CD14-positive monocyte (primary cell): ENCODE data around the gene MBOAT7. TPM values are rescaled to one million over a fixed set of nuclear protein-coding genes. Genes with fewer than 3 reads are reported as not detected.

Experiments used
- DNase-seq, 3 donors: peaks; one replicate each; pipeline ENCODE4 v3.0.0-alpha.2; 2011 to 2022
- H2AFZ ChIP-seq: 2 replicates; pipeline ENCODE4 v1.6.0; 2012; ENCODE audit warnings: mild to moderate bottlenecking, low read depth, low read length, inconsistent platforms; ENCODE audit not compliant: insufficient read depth, poor library complexity, severe bottlenecking
- H3K27ac ChIP-seq, 2 donors: 1 replicate in 1 of 2; 2 replicates in 1 of 2; pipeline ENCODE4 v1.5.1; 2012 to 2013; ENCODE audit warnings: low read length in 2 of 2, control low read depth in 1 of 2, inconsistent platforms in 1 of 2, low read depth in 1 of 2, mild to moderate bottlenecking in 1 of 2
- H3K27me3 ChIP-seq, 2 donors: one replicate each; pipeline versions ENCODE4 v1.6.0 to v1.6.1; 2011 to 2013; ENCODE audit warnings: low read length in 2 of 2; ENCODE audit not compliant: control insufficient read depth in 2 of 2, insufficient read depth in 2 of 2
- H3K36me3 ChIP-seq, 2 donors: replicated peaks in 1 of 2; 1 replicate in 1 of 2; 2 replicates in 1 of 2; pipeline versions ENCODE4 v1.5.1 to v1.6.1; 2012 to 2013; ENCODE audit warnings: low read length in 2 of 2, control low read depth in 1 of 2, inconsistent platforms in 1 of 2, mild to moderate bottlenecking in 1 of 2; ENCODE audit not compliant: insufficient read depth in 2 of 2, control insufficient read depth in 1 of 2
- H3K4me1 ChIP-seq, 2 donors: 1 replicate in 1 of 2; 2 replicates in 1 of 2; pipeline versions ENCODE4 v1.5.1 to v1.6.1; 2012 to 2013; ENCODE audit warnings: low read length in 2 of 2, control low read depth in 1 of 2, inconsistent platforms in 1 of 2, mild to moderate bottlenecking in 1 of 2, moderate library complexity in 1 of 2; ENCODE audit not compliant: insufficient read depth in 2 of 2, control insufficient read depth in 1 of 2
- H3K4me2 ChIP-seq: replicated peaks from 2 replicates; pipeline ENCODE3; 2012; ENCODE audit warnings: low read length, moderate library complexity, mild to moderate bottlenecking; ENCODE audit not compliant: poor library complexity, severe bottlenecking; ENCODE audit errors: extremely low read depth
- H3K4me3 ChIP-seq, 3 experiments: fragments of 200-600 bp in 1 of 3; sonication (generic) in 1 of 3; replicated peaks in 1 of 3; 1 replicate in 2 of 3; 2 replicates in 1 of 3; pipeline ENCODE4 v1.5.1; 2011 to 2013; ENCODE audit warnings: low read length in 3 of 3, mild to moderate bottlenecking in 3 of 3, control low read depth in 2 of 3, low read depth in 2 of 3, inconsistent platforms in 1 of 3, moderate library complexity in 1 of 3
- H3K79me2 ChIP-seq: 2 replicates; pipeline ENCODE4 v1.6.0; 2012; ENCODE audit warnings: mild to moderate bottlenecking, control low read depth, inconsistent platforms, low read length, moderate library complexity; ENCODE audit not compliant: insufficient read depth
- H3K9ac ChIP-seq: 2 replicates; pipeline ENCODE4 v1.6.0; 2017; ENCODE audit warnings: low read length, mild to moderate bottlenecking; ENCODE audit not compliant: insufficient read depth, poor library complexity, severe bottlenecking
- H3K9me3 ChIP-seq, 2 donors: replicated peaks in 1 of 2; 1 replicate in 1 of 2; 2 replicates in 1 of 2; pipeline versions ENCODE4 v1.5.1 to v1.6.1; 2012 to 2013; ENCODE audit warnings: low read length in 2 of 2, control low read depth in 1 of 2; ENCODE audit not compliant: control insufficient read depth in 1 of 2, insufficient read depth in 1 of 2
- H4K20me1 ChIP-seq: 2 replicates; pipeline ENCODE4 v1.6.0; 2012; ENCODE audit warnings: mild to moderate bottlenecking, low read length, control low read depth, moderate library complexity; ENCODE audit not compliant: insufficient read depth
- H3K27ac Mint-ChIP-seq, 7 donors: one replicate each; pipeline ENCODE4 v1.8.0; 2020; ENCODE audit warnings: mild to moderate bottlenecking in 7 of 7, mixed read lengths in 7 of 7, moderate library complexity in 6 of 7, inconsistent platforms in 2 of 7
- H3K27me3 Mint-ChIP-seq, 3 donors: one replicate each; pipeline ENCODE4 v1.8.0; 2021 to 2022; ENCODE audit warnings: low read depth in 3 of 3, mild to moderate bottlenecking in 3 of 3, mixed read lengths in 3 of 3, moderate library complexity in 3 of 3, inconsistent platforms in 1 of 3
- H3K36me3 Mint-ChIP-seq, 2 donors: one replicate each; pipeline ENCODE4 v1.8.0; 2020; ENCODE audit warnings: mixed read lengths in 2 of 2, inconsistent platforms in 1 of 2, mild to moderate bottlenecking in 1 of 2
- H3K4me1 Mint-ChIP-seq: one replicate; pipeline ENCODE4 v1.8.0; 2020; ENCODE audit warnings: mild to moderate bottlenecking, mixed read lengths
- H3K4me3 Mint-ChIP-seq, 2 donors: one replicate each; pipeline ENCODE4 v1.8.0; 2020; ENCODE audit warnings: mild to moderate bottlenecking in 2 of 2, mixed read lengths in 2 of 2, moderate library complexity in 1 of 2
- H3K9me3 Mint-ChIP-seq, 7 donors: one replicate each; pipeline ENCODE4 v1.8.0; 2020 to 2022; ENCODE audit warnings: mixed read lengths in 7 of 7, mild to moderate bottlenecking in 6 of 7, moderate library complexity in 6 of 7, inconsistent platforms in 2 of 7
- WGBS: methylation state at CpG from one replicate; pipeline ENCODE4 v1.1.5; 2013; ENCODE audit warnings: missing lambda C conversion rate; ENCODE audit not compliant: insufficient coverage; 5-methylcytosine and 5-hydroxymethylcytosine counted together
- intact Hi-C, 2 donors: fragments of 100-400 bp; cut with micrococcal nuclease; formaldehyde crosslinking; loops; one replicate each; pipeline versions ENCODE4 v1.15.0 to v1.15.1; 2023
- polyA plus RNA-seq, 3 donors: library from polyadenylated mRNA; depleted of rRNA in 1 of 3; unstranded in 2 of 3; stranded (reverse) in 1 of 3; fragments of 300-500 nt in 2 of 3; fragments of >200 nt in 1 of 3; fragmentation: Illumina TruSeq in 2 of 3; gene quantifications; 1 replicate in 2 of 3; 2 replicates in 1 of 3; pipeline ENCODE4 v1.2.3, GENCODE V29; 2012 to 2021
- TF ChIP-seq, protein P1 (sequence below): fragments of 200-600 bp; IDR thresholded peaks from one replicate; pipeline ENCODE4 v1.8.0; 2022; ENCODE audit warnings: antibody characterized with exemption, mild to moderate bottlenecking

The MBOAT7 gene
- polyA plus RNA-seq, 3 donors = 84.0 to 115 (median 111) TPM

DNA sequence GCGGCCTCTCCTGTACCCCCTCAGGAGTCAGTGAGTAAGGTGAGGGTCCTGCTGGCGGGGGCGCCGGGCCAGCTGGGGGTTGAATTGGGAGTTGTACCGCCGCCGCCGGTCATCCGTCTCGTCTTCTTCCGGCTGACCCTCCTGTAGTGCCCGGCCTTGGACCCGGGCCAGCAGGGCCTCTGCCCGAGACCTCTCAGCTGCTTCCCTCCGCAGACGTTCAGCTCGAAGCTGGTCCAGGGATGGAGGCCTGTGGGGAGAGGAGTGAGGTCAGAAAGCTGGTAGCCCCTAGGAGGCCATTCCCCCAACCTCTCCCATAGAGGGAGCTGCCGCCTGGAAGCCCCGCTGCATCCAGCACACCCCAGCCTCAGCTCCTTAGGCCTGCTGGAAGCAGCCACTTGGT lies 33.7 kb downstream of the MBOAT7 start:
- TF ChIP-seq, protein P1, sequence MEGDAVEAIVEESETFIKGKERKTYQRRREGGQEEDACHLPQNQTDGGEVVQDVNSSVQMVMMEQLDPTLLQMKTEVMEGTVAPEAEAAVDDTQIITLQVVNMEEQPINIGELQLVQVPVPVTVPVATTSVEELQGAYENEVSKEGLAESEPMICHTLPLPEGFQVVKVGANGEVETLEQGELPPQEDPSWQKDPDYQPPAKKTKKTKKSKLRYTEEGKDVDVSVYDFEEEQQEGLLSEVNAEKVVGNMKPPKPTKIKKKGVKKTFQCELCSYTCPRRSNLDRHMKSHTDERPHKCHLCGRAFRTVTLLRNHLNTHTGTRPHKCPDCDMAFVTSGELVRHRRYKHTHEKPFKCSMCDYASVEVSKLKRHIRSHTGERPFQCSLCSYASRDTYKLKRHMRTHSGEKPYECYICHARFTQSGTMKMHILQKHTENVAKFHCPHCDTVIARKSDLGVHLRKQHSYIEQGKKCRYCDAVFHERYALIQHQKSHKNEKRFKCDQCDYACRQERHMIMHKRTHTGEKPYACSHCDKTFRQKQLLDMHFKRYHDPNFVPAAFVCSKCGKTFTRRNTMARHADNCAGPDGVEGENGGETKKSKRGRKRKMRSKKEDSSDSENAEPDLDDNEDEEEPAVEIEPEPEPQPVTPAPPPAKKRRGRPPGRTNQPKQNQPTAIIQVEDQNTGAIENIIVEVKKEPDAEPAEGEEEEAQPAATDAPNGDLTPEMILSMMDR = no peak
- H3K27ac ChIP-seq = no peak overlapping the region
- no peak overlapping the region for H3K4me2 ChIP-seq
- H3K36me3 ChIP-seq = peaks cover 70 to 75% of the 10 kb centered on the region in 2 donors
- H4K20me1 ChIP-seq = peaks cover 82% of the 10 kb centered on the region
- no peak overlapping the region for H3K4me3 ChIP-seq
- H3K4me1 ChIP-seq = peaks cover 20 to 25% of the 10 kb centered on the region in 2 donors
- intact Hi-C loops = no loop called here
- DNase-seq = no peak
- H3K9ac ChIP-seq = no peak overlapping the region
- Mint-ChIP-seq H3K27me3 (peaks cover 0 to 2% (median 2%) of the 10 kb centered on the region in 3 donors), H3K4me1 (peaks cover 26% of the 10 kb centered on the region), H3K27ac (peak overlapping the region in 2 of 7 donors; percentile 18 to 46), H3K4me3 (no peak overlapping the region), H3K36me3 (peaks cover 61 to 71% of the 10 kb centered on the region in 2 donors), H3K9me3 (no peaks in the 10 kb centered on the region)
- H3K79me2 ChIP-seq = peaks cover 40% of the 10 kb centered on the region
- 93% methylated on average over 12 of the region's 19 CpGs for WGBS
- no peaks in the 10 kb centered on the region for H3K9me3 ChIP-seq
- H2AFZ ChIP-seq = no peak overlapping the region
- H3K27me3 ChIP-seq = no peaks in the 10 kb centered on the region

DNA sequence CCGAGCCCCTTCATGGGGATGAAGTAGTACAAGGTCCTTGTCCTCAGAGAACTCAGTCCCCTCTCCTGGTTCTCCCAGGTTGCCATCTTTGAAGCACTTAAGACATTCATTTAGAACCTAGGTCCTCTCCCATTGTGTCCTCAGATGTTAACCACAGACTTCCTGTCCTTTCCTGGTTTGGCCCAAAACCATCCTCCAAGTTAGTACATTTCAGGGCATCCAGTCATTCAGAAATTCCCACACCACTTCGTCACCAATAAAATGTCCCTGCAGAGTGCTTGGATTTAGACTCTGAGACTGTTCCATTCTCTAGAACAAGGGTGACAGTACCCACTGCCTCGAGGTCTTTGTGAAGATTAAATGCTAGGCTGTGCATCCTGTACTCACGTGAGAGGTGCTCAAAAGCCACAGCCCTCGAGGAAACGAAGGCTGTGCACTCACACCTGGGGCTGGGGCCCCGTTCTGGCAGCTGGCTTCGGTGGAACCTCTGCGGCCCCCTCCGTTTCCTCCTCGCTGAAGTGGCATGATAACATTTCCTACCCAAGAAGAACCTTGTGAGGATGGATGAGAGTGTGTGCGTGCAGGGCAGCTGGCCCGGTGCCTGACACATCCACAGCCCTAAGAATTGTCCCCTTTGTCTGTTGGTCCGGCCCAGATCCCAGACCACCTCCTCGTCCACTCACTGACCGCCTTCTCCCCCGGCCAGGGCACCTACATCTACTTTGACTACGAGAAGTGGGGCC lies 34.6 kb downstream of the MBOAT7 start:
- Histone ChIP-seq H3K27ac (peak overlapping the region in 1 of 2 donors; percentile 20), H3K27me3 (no peaks in the 10 kb centered on the region), H4K20me1 (peaks cover 88% of the 10 kb centered on the region), H2AFZ (no peak overlapping the region), H3K36me3 (peaks cover 77 to 83% of the 10 kb centered on the region in 2 donors), H3K4me2 (no peak overlapping the region), H3K4me1 (peaks cover 13 to 16% of the 10 kb centered on the region in 2 donors), H3K9ac (no peak overlapping the region), H3K4me3 (no peak overlapping the region), H3K9me3 (no peaks in the 10 kb centered on the region), H3K79me2 (peaks cover 34% of the 10 kb centered on the region)
- peaks cover 17% of the 10 kb centered on the region for H3K4me1 Mint-ChIP-seq
- 61% methylated on average over 12 of the region's 18 CpGs for WGBS
- DNase-seq = no peak
- peaks cover 69 to 80% of the 10 kb centered on the region in 2 donors for H3K36me3 Mint-ChIP-seq
- no peak overlapping the region for H3K4me3 Mint-ChIP-seq
- peaks cover 0 to 2% (median 2%) of the 10 kb centered on the region in 3 donors for H3K27me3 Mint-ChIP-seq
- TF ChIP-seq, protein P1 = no peak
- intact Hi-C loops = no loop called here
- H3K9me3 Mint-ChIP-seq = no peaks in the 10 kb centered on the region
- peak overlapping the region in 3 of 7 donors; percentile 41 to 56 (median 50) for H3K27ac Mint-ChIP-seq
